Liver (tissue), 9 donors: ENCODE measurements around the gene TMEM220. TPM values are rescaled to one million over a fixed set of nuclear protein-coding genes. Genes with fewer than 3 reads are reported as not detected.

Source experiments
- DNase-seq: peaks from one replicate; pipeline ENCODE4 v3.0.0-alpha.2; 2017; ENCODE audit warnings: low spot score
- H3K27ac ChIP-seq, 2 donors: one replicate each; pipeline ENCODE4 v1.7.0; 2013; ENCODE audit warnings: inconsistent platforms in 2 of 2, low read length in 2 of 2, control low read depth in 1 of 2, low read depth in 1 of 2, mild to moderate bottlenecking in 1 of 2
- H3K27me3 ChIP-seq, 4 donors: one replicate each; pipeline versions ENCODE4 v1.6.1 to v1.7.0; 2013; ENCODE audit warnings: low read length in 3 of 4, inconsistent platforms in 1 of 4, mild to moderate bottlenecking in 1 of 4, moderate library complexity in 1 of 4; ENCODE audit not compliant: control insufficient read depth in 4 of 4, insufficient read depth in 4 of 4
- H3K36me3 ChIP-seq, 4 donors: one replicate each; pipeline versions ENCODE4 v1.6.1 to v1.7.0; 2013; ENCODE audit warnings: low read length in 3 of 4, mild to moderate bottlenecking in 3 of 4, low read depth in 1 of 4, moderate library complexity in 1 of 4; ENCODE audit not compliant: control insufficient read depth in 4 of 4, insufficient read depth in 3 of 4
- H3K4me1 ChIP-seq, 4 donors: one replicate each; pipeline versions ENCODE4 v1.6.1 to v1.7.0; 2013; ENCODE audit warnings: low read length in 3 of 4, mild to moderate bottlenecking in 3 of 4, moderate library complexity in 1 of 4; ENCODE audit not compliant: control insufficient read depth in 4 of 4, insufficient read depth in 4 of 4
- H3K4me3 ChIP-seq, 3 donors: one replicate each; pipeline versions ENCODE4 v1.6.1 to v1.7.0; 2013; ENCODE audit warnings: low read length in 3 of 3, control low read depth in 1 of 3, low read depth in 1 of 3, mild to moderate bottlenecking in 1 of 3
- H3K9ac ChIP-seq, 2 donors: one replicate each; pipeline ENCODE4 v1.7.0; 2013; ENCODE audit warnings: low read length in 2 of 2, mild to moderate bottlenecking in 2 of 2, moderate library complexity in 2 of 2, control low read depth in 1 of 2, low read depth in 1 of 2
- H3K9me3 ChIP-seq, 4 donors: one replicate each; pipeline versions ENCODE4 v1.6.1 to v1.7.0; 2013; ENCODE audit warnings: low read length in 3 of 4; ENCODE audit not compliant: control insufficient read depth in 4 of 4
- EGR1 ChIP-seq, 2 donors: IDR thresholded peaks; 2 replicates each; pipeline ENCODE4 v1.6.1; 2016 to 2018; ENCODE audit warnings: antibody characterized with exemption in 2 of 2, low read depth in 2 of 2
- FOXA1 ChIP-seq: IDR thresholded peaks from 2 replicates; pipeline ENCODE4 v1.6.1; 2016; ENCODE audit warnings: antibody characterized with exemption
- FOXA2 ChIP-seq: IDR thresholded peaks from 2 replicates; pipeline ENCODE4 v1.6.1; 2016; ENCODE audit warnings: antibody characterized with exemption
- HNF4A ChIP-seq, 2 donors: conservative IDR thresholded peaks; 2 replicates each; pipeline ENCODE4 v1.6.1; 2016; ENCODE audit warnings: antibody characterized with exemption in 2 of 2, mild to moderate bottlenecking in 2 of 2
- HNF4G ChIP-seq: IDR thresholded peaks from 2 replicates; pipeline ENCODE4 v1.6.1; 2016; ENCODE audit warnings: antibody characterized with exemption
- JUND ChIP-seq, 2 donors: IDR thresholded peaks; 2 replicates each; pipeline ENCODE4 v1.6.1; 2016; ENCODE audit warnings: antibody characterized with exemption in 2 of 2
- RAD21 ChIP-seq, 2 donors: IDR thresholded peaks; 2 replicates each; pipeline ENCODE4 v1.6.1; 2016; ENCODE audit warnings: antibody characterized with exemption in 2 of 2, mild to moderate bottlenecking in 2 of 2
- RXRA ChIP-seq, 2 donors: IDR thresholded peaks; 2 replicates each; pipeline ENCODE4 v1.6.1; 2017 to 2018; ENCODE audit warnings: antibody characterized with exemption in 2 of 2, mild to moderate bottlenecking in 1 of 2
- SP1 ChIP-seq: IDR thresholded peaks from 2 replicates; pipeline ENCODE4 v1.6.1; 2018; ENCODE audit warnings: antibody characterized with exemption, mild to moderate bottlenecking
- YY1 ChIP-seq: IDR thresholded peaks from 2 replicates; pipeline ENCODE4 v1.6.1; 2016; ENCODE audit warnings: antibody characterized with exemption, mild to moderate bottlenecking
- WGBS: extraction: QIAGEN DNeasy Blood & Tissue Kit; methylation state at CpG from one replicate; pipeline ENCODE4 v1.1.7; 2013; 5-methylcytosine and 5-hydroxymethylcytosine counted together
- polyA plus RNA-seq, 2 donors: library from polyadenylated mRNA; stranded (reverse) in 1 of 2; unstranded in 1 of 2; fragments of 200-250 nt in 1 of 2; fragments of >200 nt in 1 of 2; fragmentation: Nextera tagmentation in 1 of 2; extraction: Ambion mirVana in 1 of 2; gene quantifications; one replicate each; pipeline versions ENCODE4 v1.2.1 to v1.2.3, GENCODE V29; 2013 to 2015
- total RNA-seq, 2 donors: library from RNA; depleted of rRNA; stranded (reverse); fragments of >200 nt; gene quantifications; one replicate each; pipeline ENCODE4 v1.2.3, GENCODE V29; 2014
- TF ChIP-seq, protein P1 (sequence below): fragments of 150-350 bp; IDR thresholded peaks from 2 replicates; pipeline ENCODE4 v1.5.1; 2017; ENCODE audit warnings: improper control_type of control experiment, low read depth, low read length; ENCODE audit not compliant: missing input control
- TF ChIP-seq, protein P2 (sequence below): IDR thresholded peaks from 2 replicates; pipeline ENCODE4 v1.6.1; 2016; ENCODE audit warnings: antibody characterized with exemption
- TF ChIP-seq, protein P3 (sequence below): IDR thresholded peaks from 2 replicates; pipeline ENCODE4 v1.6.1; 2016; ENCODE audit warnings: antibody characterized with exemption
- TF ChIP-seq, protein P4 (sequence below): IDR thresholded peaks from 2 replicates; pipeline ENCODE4 v1.6.1; 2016; ENCODE audit warnings: antibody characterized with exemption, mild to moderate bottlenecking
- TF ChIP-seq, protein P5 (sequence below): IDR thresholded peaks from 2 replicates; pipeline ENCODE4 v1.6.1; 2016; ENCODE audit warnings: antibody characterized with exemption
- donor health status: healthy.
- donor health status: healthy.
- donor health status: healthy.
- donor health status: healthy.
- donor health status: healthy.

TMEM220 gene
- total and polyA plus RNA-seq, 4 donors = 19.6 to 126 (median 28.8) TPM

DNA sequence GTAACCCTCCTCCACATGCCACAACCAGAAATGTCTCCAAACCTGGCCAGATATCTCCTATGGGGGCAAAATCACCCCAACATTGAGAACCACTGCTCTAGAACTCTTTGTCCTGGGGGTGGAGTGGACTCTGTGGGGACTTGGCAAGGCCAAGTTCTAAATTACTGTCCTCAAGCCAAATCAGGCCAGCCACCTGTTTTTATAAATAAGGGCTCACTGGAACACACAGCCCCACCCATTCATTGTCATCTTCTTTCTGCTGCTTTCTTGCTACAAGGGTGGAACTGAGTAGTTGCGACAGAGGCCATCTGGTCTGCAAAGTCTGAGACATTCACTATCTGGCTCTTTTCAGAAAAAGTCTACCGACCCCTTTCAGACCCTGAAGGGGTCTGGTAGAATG is 26.8 kb upstream of the TMEM220 start:
- TF ChIP-seq HNF4G (peak; percentile 19), HNF4A (conservative IDR thresholded peaks at IDR 0.05) (peak in 1 of 2 donors; percentile 52)
- TF ChIP-seq, protein P1, sequence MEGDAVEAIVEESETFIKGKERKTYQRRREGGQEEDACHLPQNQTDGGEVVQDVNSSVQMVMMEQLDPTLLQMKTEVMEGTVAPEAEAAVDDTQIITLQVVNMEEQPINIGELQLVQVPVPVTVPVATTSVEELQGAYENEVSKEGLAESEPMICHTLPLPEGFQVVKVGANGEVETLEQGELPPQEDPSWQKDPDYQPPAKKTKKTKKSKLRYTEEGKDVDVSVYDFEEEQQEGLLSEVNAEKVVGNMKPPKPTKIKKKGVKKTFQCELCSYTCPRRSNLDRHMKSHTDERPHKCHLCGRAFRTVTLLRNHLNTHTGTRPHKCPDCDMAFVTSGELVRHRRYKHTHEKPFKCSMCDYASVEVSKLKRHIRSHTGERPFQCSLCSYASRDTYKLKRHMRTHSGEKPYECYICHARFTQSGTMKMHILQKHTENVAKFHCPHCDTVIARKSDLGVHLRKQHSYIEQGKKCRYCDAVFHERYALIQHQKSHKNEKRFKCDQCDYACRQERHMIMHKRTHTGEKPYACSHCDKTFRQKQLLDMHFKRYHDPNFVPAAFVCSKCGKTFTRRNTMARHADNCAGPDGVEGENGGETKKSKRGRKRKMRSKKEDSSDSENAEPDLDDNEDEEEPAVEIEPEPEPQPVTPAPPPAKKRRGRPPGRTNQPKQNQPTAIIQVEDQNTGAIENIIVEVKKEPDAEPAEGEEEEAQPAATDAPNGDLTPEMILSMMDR = no peak
- TF ChIP-seq, protein P2, sequence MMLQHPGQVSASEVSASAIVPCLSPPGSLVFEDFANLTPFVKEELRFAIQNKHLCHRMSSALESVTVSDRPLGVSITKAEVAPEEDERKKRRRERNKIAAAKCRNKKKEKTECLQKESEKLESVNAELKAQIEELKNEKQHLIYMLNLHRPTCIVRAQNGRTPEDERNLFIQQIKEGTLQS = no peak
- H3K9me3 ChIP-seq = no peaks in the 10 kb centered on the region
- peaks cover 0 to 3% (median 1%) of the 10 kb centered on the region in 4 donors for H3K36me3 ChIP-seq
- peak overlapping the region; percentile 86 to 87 for H3K27ac ChIP-seq
- H3K4me1 ChIP-seq = peaks cover 15 to 44% (median 34%) of the 10 kb centered on the region in 4 donors
- 33% methylated on average over 2 of the region's 2 CpGs for WGBS
- H3K27me3 ChIP-seq = no peaks in the 10 kb centered on the region
- DNase-seq = no peak
- peak overlapping the region in 1 of 2 donors; percentile 2 for H3K9ac ChIP-seq
- H3K4me3 ChIP-seq = no peak overlapping the region

DNA sequence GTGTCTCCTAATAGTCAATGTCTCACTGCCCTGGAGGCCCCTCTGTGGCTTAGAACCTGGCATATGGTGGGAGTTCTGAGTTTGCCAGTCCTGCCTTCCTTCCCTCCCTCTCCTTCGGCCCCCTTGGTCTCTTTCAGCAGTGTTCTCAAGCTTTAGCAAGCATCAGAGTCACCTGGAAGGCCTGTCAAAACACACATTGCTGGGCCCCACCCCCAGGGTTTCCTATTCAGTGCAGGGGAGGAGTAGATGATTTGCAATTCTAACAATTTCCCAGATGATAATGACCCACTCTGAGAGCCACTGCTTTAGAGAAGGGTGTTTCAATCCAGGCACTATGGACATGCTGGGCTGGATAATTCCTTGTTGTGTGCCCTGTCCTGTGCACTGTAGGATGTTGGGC is 26.4 kb upstream of the TMEM220 start:
- Histone ChIP-seq H3K4me1 (peaks cover 15 to 44% (median 34%) of the 10 kb centered on the region in 4 donors), H3K9me3 (no peaks in the 10 kb centered on the region), H3K9ac (no peak overlapping the region), H3K36me3 (peaks cover 0 to 3% (median 1%) of the 10 kb centered on the region in 4 donors), H3K27me3 (no peaks in the 10 kb centered on the region), H3K27ac (peak overlapping the region; percentile 86 to 87), H3K4me3 (no peak overlapping the region)
- TF ChIP-seq, protein P1 = no peak
- TF ChIP-seq, protein P3, sequence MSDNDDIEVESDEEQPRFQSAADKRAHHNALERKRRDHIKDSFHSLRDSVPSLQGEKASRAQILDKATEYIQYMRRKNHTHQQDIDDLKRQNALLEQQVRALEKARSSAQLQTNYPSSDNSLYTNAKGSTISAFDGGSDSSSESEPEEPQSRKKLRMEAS = no peak
- TF ChIP-seq EGR1 (IDR thresholded peaks at IDR 0.05; ENCODE audit: low read depth in 2 of 2) = no peak
- no peak for TF ChIP-seq JUND (IDR thresholded peaks at IDR 0.05)
- TF ChIP-seq FOXA2 = no peak
- TF ChIP-seq RXRA (IDR thresholded peaks at IDR 0.05) = no peak
- no peak for TF ChIP-seq SP1
- TF ChIP-seq FOXA1 = no peak
- TF ChIP-seq YY1 = no peak
- TF ChIP-seq, protein P4, sequence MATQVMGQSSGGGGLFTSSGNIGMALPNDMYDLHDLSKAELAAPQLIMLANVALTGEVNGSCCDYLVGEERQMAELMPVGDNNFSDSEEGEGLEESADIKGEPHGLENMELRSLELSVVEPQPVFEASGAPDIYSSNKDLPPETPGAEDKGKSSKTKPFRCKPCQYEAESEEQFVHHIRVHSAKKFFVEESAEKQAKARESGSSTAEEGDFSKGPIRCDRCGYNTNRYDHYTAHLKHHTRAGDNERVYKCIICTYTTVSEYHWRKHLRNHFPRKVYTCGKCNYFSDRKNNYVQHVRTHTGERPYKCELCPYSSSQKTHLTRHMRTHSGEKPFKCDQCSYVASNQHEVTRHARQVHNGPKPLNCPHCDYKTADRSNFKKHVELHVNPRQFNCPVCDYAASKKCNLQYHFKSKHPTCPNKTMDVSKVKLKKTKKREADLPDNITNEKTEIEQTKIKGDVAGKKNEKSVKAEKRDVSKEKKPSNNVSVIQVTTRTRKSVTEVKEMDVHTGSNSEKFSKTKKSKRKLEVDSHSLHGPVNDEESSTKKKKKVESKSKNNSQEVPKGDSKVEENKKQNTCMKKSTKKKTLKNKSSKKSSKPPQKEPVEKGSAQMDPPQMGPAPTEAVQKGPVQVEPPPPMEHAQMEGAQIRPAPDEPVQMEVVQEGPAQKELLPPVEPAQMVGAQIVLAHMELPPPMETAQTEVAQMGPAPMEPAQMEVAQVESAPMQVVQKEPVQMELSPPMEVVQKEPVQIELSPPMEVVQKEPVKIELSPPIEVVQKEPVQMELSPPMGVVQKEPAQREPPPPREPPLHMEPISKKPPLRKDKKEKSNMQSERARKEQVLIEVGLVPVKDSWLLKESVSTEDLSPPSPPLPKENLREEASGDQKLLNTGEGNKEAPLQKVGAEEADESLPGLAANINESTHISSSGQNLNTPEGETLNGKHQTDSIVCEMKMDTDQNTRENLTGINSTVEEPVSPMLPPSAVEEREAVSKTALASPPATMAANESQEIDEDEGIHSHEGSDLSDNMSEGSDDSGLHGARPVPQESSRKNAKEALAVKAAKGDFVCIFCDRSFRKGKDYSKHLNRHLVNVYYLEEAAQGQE = no peak
- TF ChIP-seq, protein P5, sequence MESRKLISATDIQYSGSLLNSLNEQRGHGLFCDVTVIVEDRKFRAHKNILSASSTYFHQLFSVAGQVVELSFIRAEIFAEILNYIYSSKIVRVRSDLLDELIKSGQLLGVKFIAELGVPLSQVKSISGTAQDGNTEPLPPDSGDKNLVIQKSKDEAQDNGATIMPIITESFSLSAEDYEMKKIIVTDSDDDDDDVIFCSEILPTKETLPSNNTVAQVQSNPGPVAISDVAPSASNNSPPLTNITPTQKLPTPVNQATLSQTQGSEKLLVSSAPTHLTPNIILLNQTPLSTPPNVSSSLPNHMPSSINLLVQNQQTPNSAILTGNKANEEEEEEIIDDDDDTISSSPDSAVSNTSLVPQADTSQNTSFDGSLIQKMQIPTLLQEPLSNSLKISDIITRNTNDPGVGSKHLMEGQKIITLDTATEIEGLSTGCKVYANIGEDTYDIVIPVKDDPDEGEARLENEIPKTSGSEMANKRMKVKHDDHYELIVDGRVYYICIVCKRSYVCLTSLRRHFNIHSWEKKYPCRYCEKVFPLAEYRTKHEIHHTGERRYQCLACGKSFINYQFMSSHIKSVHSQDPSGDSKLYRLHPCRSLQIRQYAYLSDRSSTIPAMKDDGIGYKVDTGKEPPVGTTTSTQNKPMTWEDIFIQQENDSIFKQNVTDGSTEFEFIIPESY = no peak
- no peak for TF ChIP-seq RAD21 (IDR thresholded peaks at IDR 0.05)
- DNase-seq = no peak
- 41% methylated on average over 1 of the region's 1 CpG for WGBS
